Transverse colon (tissue), 4 donors: ENCODE data around the gene YPEL2. TPM values are rescaled to one million over a fixed set of nuclear protein-coding genes. Genes with fewer than 3 reads are reported as not detected.

Experiments used
- DNase-seq: peaks from one replicate; pipeline ENCODE4 v3.0.0-alpha.2; 2019
- H3K27ac ChIP-seq, 4 donors: fragments of 200-600 bp; sonication (generic); 2 replicates each; pipeline ENCODE4 v1.5.1; 2016 to 2018; ENCODE audit warnings: inconsistent platforms in 4 of 4
- H3K27me3 ChIP-seq: fragments of 200-600 bp; sonication (generic); 2 replicates; pipeline ENCODE4 v1.5.1; 2017; ENCODE audit warnings: inconsistent platforms
- H3K36me3 ChIP-seq, 4 donors: fragments of 200-600 bp; sonication (generic); 2 replicates each; pipeline ENCODE4 v1.5.1; 2017 to 2019; ENCODE audit warnings: inconsistent platforms in 4 of 4
- H3K4me1 ChIP-seq, 4 donors: fragments of 200-600 bp; sonication (generic); 2 replicates each; pipeline ENCODE4 v1.5.1; 2017 to 2020; ENCODE audit warnings: inconsistent platforms in 4 of 4
- H3K4me3 ChIP-seq, 4 donors: fragments of 200-600 bp; sonication (generic); 1 replicate in 1 of 4; 2 replicates in 3 of 4; pipeline versions ENCODE4 v1.5.1 to v1.6.1; 2017 to 2019; ENCODE audit warnings: inconsistent platforms in 4 of 4
- H3K9me3 ChIP-seq, 2 donors: fragments of 200-600 bp; sonication (generic); 2 replicates each; pipeline ENCODE4 v1.5.1; 2017 to 2019; ENCODE audit warnings: inconsistent platforms in 2 of 2
- EP300 ChIP-seq: sonication (generic); formaldehyde crosslinking; IDR thresholded peaks from one replicate; pipeline ENCODE4 v1.6.1; 2017; ENCODE audit warnings: antibody characterized with exemption, low read depth
- POLR2A ChIP-seq: fragments of 450-650 bp; IDR thresholded peaks from one replicate; pipeline ENCODE4 v1.6.1; 2016; ENCODE audit warnings: antibody characterized with exemption, mild to moderate bottlenecking, moderate library complexity
- POLR2AphosphoS5 ChIP-seq, 3 donors: sonication (generic); formaldehyde crosslinking; IDR thresholded peaks; one replicate each; pipeline ENCODE4 v1.6.1; 2016; ENCODE audit warnings: antibody characterized with exemption in 3 of 3
- WGBS, 2 donors: methylation state at CpG; one replicate each; pipeline ENCODE4 v1.1.5; 2018; ENCODE audit warnings: low coverage in 1 of 2; 5-methylcytosine and 5-hydroxymethylcytosine counted together
- in situ Hi-C, 4 donors: fragments of 200-750 bp; cut with MboI; loops; one replicate each; pipeline versions ENCODE4 v1.15.0 to v1.15.1; 2017; ENCODE audit warnings: low sequenced_read_pairs in 3 of 4, low pct_ligation_motif_present in 1 of 4, low pct_unique_long_range_greater_than_20kb in 1 of 4
- intact Hi-C: fragments of 100-400 bp; cut with DNase I; formaldehyde crosslinking; loops from one replicate; pipeline ENCODE4 v1.15.1; 2023; ENCODE audit warnings: low total_unique reads
- small RNA-seq, 4 donors: library from RNA; depleted of rRNA; stranded (forward); fragments of <200 nt; gene quantifications; one replicate each; pipeline ENCODE3, GENCODE V24; 2016
- total RNA-seq, 4 donors: library from RNA; depleted of rRNA; stranded (reverse); fragments of >200 nt; gene quantifications; one replicate each; pipeline ENCODE4 v1.1.0, GENCODE V29; 2016
- TF ChIP-seq, protein P1 (sequence below), 5 experiments: fragments of 200-600 bp in 3 of 5; fragments of 450-650 bp in 2 of 5; sonication (generic) in 3 of 5; IDR thresholded peaks; 1 replicate in 2 of 5; 2 replicates in 3 of 5; pipeline ENCODE4 v1.5.1; 2016 to 2017; ENCODE audit warnings: antibody characterized with exemption in 5 of 5, inconsistent platforms in 3 of 5, mild to moderate bottlenecking in 2 of 5, moderate library complexity in 1 of 5

Gene YPEL2
- total RNA-seq, 4 donors from 2014 or later: 24.7 to 45.0 (median 32.8) TPM

DNA sequence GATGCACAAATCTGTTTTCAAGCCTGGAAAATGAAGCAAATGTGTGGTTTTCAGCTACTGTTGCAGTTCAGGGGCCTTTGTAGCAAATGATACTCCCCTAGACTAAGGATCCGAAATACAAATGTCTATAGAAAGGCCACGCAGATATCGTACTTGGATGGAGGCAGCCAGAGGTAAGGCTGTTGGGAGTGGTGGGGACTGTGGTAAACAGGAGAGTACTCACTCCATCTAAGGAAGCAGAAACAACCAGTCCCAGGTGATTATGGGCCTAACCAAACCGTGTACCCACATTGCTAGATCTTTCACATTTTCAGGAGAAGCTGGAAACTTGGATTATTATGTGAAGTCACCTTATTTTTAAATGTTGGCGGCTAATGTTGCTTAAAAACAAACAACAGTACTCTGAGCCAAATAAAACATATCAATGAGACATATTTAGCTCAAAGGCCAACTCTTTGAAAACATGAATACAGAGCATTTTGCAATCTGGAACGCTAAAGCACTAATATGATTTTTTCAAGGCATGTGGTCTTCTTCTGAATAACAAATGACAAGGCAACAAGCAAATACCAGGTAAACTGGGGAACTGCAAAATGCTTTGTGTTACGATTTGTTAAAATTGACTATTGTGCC, 110.1 kb downstream of the YPEL2 start:
- H3K27me3 ChIP-seq: no peaks in the 10 kb centered on the region
- H3K27ac ChIP-seq: peak overlapping the region in 3 of 4 donors; percentile 38 to 50 (median 46)
- no peaks in the 10 kb centered on the region for H3K36me3 ChIP-seq
- WGBS, 2 donors: 85 to 86% methylated on average over 7 of the region's 7 CpGs
- in situ Hi-C loops: loop anchor here in 1 of 4 donors (10.0 kb wide), 1 partner anchor 117 kb away; no protein-coding TSS in a partner anchor
- intact Hi-C loops: loop anchor here (2.0 kb wide), 1 partner anchor 131 kb away; no protein-coding TSS in a partner anchor
- H3K4me3 ChIP-seq: no peak overlapping the region
- DNase-seq: no peak
- H3K9me3 ChIP-seq: no peaks in the 10 kb centered on the region
- H3K4me1 ChIP-seq: peaks cover 0 to 24% (median 12%) of the 10 kb centered on the region in 4 donors
- TF ChIP-seq POLR2AphosphoS5 (IDR thresholded peaks at IDR 0.05): no peak
- TF ChIP-seq POLR2A: no peak
- TF ChIP-seq, protein P1, sequence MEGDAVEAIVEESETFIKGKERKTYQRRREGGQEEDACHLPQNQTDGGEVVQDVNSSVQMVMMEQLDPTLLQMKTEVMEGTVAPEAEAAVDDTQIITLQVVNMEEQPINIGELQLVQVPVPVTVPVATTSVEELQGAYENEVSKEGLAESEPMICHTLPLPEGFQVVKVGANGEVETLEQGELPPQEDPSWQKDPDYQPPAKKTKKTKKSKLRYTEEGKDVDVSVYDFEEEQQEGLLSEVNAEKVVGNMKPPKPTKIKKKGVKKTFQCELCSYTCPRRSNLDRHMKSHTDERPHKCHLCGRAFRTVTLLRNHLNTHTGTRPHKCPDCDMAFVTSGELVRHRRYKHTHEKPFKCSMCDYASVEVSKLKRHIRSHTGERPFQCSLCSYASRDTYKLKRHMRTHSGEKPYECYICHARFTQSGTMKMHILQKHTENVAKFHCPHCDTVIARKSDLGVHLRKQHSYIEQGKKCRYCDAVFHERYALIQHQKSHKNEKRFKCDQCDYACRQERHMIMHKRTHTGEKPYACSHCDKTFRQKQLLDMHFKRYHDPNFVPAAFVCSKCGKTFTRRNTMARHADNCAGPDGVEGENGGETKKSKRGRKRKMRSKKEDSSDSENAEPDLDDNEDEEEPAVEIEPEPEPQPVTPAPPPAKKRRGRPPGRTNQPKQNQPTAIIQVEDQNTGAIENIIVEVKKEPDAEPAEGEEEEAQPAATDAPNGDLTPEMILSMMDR (IDR thresholded peaks at IDR 0.05): no peak
- no peak for TF ChIP-seq EP300

DNA sequence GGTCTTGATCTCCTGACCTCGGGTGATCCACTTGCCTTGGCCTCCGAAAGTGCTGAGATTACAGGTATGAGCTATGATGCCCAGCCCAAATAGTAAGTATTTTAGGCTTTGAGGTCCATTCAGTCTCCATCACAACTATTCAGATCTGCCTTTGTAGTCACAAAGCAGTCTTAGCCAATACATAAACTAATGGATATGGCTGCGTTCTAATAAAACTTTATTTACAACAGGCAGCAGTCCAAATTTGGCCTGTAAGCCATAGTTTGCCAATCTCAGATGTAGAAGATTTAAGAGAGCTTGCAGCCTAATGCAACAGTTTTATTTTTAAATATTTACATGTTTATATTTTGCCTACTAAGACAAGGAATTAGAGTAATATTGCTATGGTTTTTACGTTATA, 111.7 kb downstream of the YPEL2 start:
- no peak overlapping the region for H3K27ac ChIP-seq
- H3K4me1 ChIP-seq: peaks cover 0 to 24% (median 12%) of the 10 kb centered on the region in 4 donors
- no peaks in the 10 kb centered on the region for H3K27me3 ChIP-seq
- no peaks in the 10 kb centered on the region for H3K9me3 ChIP-seq
- TF ChIP-seq, protein P1 (IDR thresholded peaks at IDR 0.05): no peak
- TF ChIP-seq POLR2AphosphoS5 (IDR thresholded peaks at IDR 0.05) (no peak), POLR2A (no peak), EP300 (no peak)
- no peak overlapping the region for H3K4me3 ChIP-seq
- no peak for DNase-seq
- 88 to 92% methylated on average over 3 to 4 of the region's 4 CpGs for WGBS, 2 donors
- intact Hi-C loops (no loop called here), in situ Hi-C loops (loop anchor here in 1 of 4 donors (10.0 kb wide), 1 partner anchor 118 kb away; no protein-coding TSS in a partner anchor)
- H3K36me3 ChIP-seq: no peaks in the 10 kb centered on the region

Small RNA genes within 50 kb of the gene (small RNA-seq; reads per million reads assigned to genes)
- gene MIR4729: 0 reads per million in 4 donors

Other genes with a start within 250 kb of the YPEL2 start
- gene TRIM37, start 224.8 kb upstream of the YPEL2 start, total RNA-seq: 10 to 100 TPM in 3 of 4 donors, 1 to 10 TPM in 1; 2.2 to 18.3 (median 14.7) TPM
- 10 to 100 TPM; 11.9 to 40.3 (median 22.3) TPM for gene SKA2, start 176.5 kb upstream of the YPEL2 start, total RNA-seq
- gene PRR11, start 175.9 kb upstream of the YPEL2 start, total RNA-seq: 100 to 1,000 TPM in 1 of 4 donors, 10 to 100 TPM in 1, under 1 TPM in 1, not detected in 1; 0.68 to 115 (median 15.7) TPM
- 10 to 100 TPM in 1 of 4 donors, 1 to 10 TPM in 3; 1.5 to 10.5 (median 6.3) TPM for gene SMG8, start 121.6 kb upstream of the YPEL2 start, total RNA-seq
- 10 to 100 TPM in 2 of 4 donors, 1 to 10 TPM in 2; 1.8 to 22.1 (median 9.3) TPM for gene GDPD1, start 111.1 kb upstream of the YPEL2 start, total RNA-seq
- gene DHX40, start 234.0 kb downstream of the YPEL2 start, total RNA-seq: 10 to 100 TPM in 2 of 4 donors, 1 to 10 TPM in 2; 6.0 to 30.2 (median 15.2) TPM